ENCODE measurements around the gene KCTD16.

Gene KCTD16

GRCh38 chr5:144352330-144352729, 181.7 kb downstream of the KCTD16 start:
- DNase-seq = no peak

GRCh38 chr5:144352732-144353317, 182.2 kb downstream of the KCTD16 start:
- no peak for DNase-seq

GRCh38 chr5:144356489-144356888, 185.8 kb downstream of the KCTD16 start:
- DNase-seq = no peak

GRCh38 chr5:144361406-144361805, 190.7 kb downstream of the KCTD16 start:
- no peak for DNase-seq

- DNase-seq = no peak
These were observed 195.2 kb downstream of the KCTD16 start for GRCh38 chr5:144365885-144366284.

GRCh38 chr5:144367991-144368390, 197.3 kb downstream of the KCTD16 start:
- DNase-seq = no peak

- no peak for DNase-seq
These were observed 197.9 kb downstream of the KCTD16 start for GRCh38 chr5:144368556-144368955.

- no peak for DNase-seq
These were observed 198.3 kb downstream of the KCTD16 start for GRCh38 chr5:144369006-144369405.

GRCh38 chr5:144370273-144370672, 199.6 kb downstream of the KCTD16 start:
- DNase-seq = no peak

- no peak for DNase-seq
These were observed 204.0 kb downstream of the KCTD16 start for GRCh38 chr5:144374637-144375036.

GRCh38 chr5:144377207-144377606, 206.5 kb downstream of the KCTD16 start:
- no peak for DNase-seq

GRCh38 chr5:144378681-144379080, 208.0 kb downstream of the KCTD16 start:
- DNase-seq = no peak

- DNase-seq = no peak
These were observed 214.9 kb downstream of the KCTD16 start for GRCh38 chr5:144385597-144385996.

- no peak for DNase-seq
These were observed 215.6 kb downstream of the KCTD16 start for GRCh38 chr5:144386315-144386714.

GRCh38 chr5:144390133-144390532, 219.5 kb downstream of the KCTD16 start:
- no peak for DNase-seq

GRCh38 chr5:144391044-144391443, 220.4 kb downstream of the KCTD16 start:
- no peak for DNase-seq

- no peak for DNase-seq
These were observed 223.2 kb downstream of the KCTD16 start for GRCh38 chr5:144393641-144394435.

- DNase-seq = no peak
These were observed 225.0 kb downstream of the KCTD16 start for GRCh38 chr5:144395704-144396103.

GRCh38 chr5:144403058-144403457, 232.4 kb downstream of the KCTD16 start:
- DNase-seq = no peak

GRCh38 chr5:144403817-144404420, 233.2 kb downstream of the KCTD16 start:
- DNase-seq = no peak

GRCh38 chr5:144404672-144405071, 234.0 kb downstream of the KCTD16 start:
- no peak for DNase-seq

- no peak for DNase-seq
These were observed 235.3 kb downstream of the KCTD16 start for GRCh38 chr5:144405991-144406390.

- no peak for DNase-seq
These were observed 235.8 kb downstream of the KCTD16 start for GRCh38 chr5:144406442-144406841.

All from hippocampal formation (tissue), 2 donors.